Mesothelial cell of epicardium (in vitro differentiated cells): ENCODE measurements around the gene KCNJ2. TPM values are rescaled to one million over a fixed set of nuclear protein-coding genes. Genes with fewer than 3 reads are reported as not detected.

ENCODE experiments used
- DNase-seq, 2 experiments: peaks; one replicate each; pipeline ENCODE4 v3.0.0; 2021; ENCODE audit warnings: low spot score in 2 of 2; ENCODE audit not compliant: unreplicated experiment in 2 of 2
- H3K27ac Mint-ChIP-seq: 2 replicates; pipeline ENCODE4 v1.8.0; 2021; ENCODE audit warnings: mixed read lengths
- H3K27me3 Mint-ChIP-seq: 2 replicates; pipeline ENCODE4 v1.8.0; 2021; ENCODE audit warnings: low read depth, mixed read lengths
- H3K36me3 Mint-ChIP-seq: 2 replicates; pipeline ENCODE4 v1.8.0; 2021; ENCODE audit warnings: mixed read lengths
- H3K4me1 Mint-ChIP-seq: 2 replicates; pipeline ENCODE4 v1.8.0; 2021; ENCODE audit warnings: mixed read lengths
- H3K4me3 Mint-ChIP-seq: 2 replicates; pipeline ENCODE4 v1.8.0; 2021; ENCODE audit warnings: mild to moderate bottlenecking, moderate library complexity, mixed read lengths
- H3K9me3 Mint-ChIP-seq: 2 replicates; pipeline ENCODE4 v1.8.0; 2021; ENCODE audit warnings: mixed read lengths
- CTCF ChIP-seq: fragments of 200-600 bp; sonication (generic); IDR thresholded peaks from one replicate; pipeline ENCODE4 v1.5.0; 2021; ENCODE audit warnings: antibody characterized with exemption; ENCODE audit not compliant: unreplicated experiment
- total RNA-seq: library from RNA; stranded (reverse); gene quantifications from 3 replicates; pipeline ENCODE4 v1.2.1, GENCODE V29; 2021

Gene KCNJ2
- total RNA-seq, 1 donor from 2014 or later, result 28.4 TPM

GRCh38 chr17:70158180-70158579, 11.2 kb upstream of the KCNJ2 start:
- H3K27me3 Mint-ChIP-seq, result no peaks in the 10 kb centered on the region
- peaks cover 37% of the 10 kb centered on the region for H3K4me1 Mint-ChIP-seq
- peaks cover 3% of the 10 kb centered on the region for H3K9me3 Mint-ChIP-seq
- no peak for DNase-seq
- peak overlapping the region; percentile 47 for H3K27ac Mint-ChIP-seq
- H3K36me3 Mint-ChIP-seq, result no peaks in the 10 kb centered on the region
- no peak for TF ChIP-seq CTCF
- no peak overlapping the region for H3K4me3 Mint-ChIP-seq

- Mint-ChIP-seq H3K27ac (peak overlapping the region; percentile 47), H3K9me3 (peaks cover 3% of the 10 kb centered on the region), H3K4me1 (peaks cover 36% of the 10 kb centered on the region), H3K4me3 (no peak overlapping the region), H3K36me3 (no peaks in the 10 kb centered on the region), H3K27me3 (no peaks in the 10 kb centered on the region)
- TF ChIP-seq CTCF, result no peak
- no peak for DNase-seq
Observed at GRCh38 chr17:70158591-70158990, 10.7 kb upstream of the KCNJ2 start.

DNA sequence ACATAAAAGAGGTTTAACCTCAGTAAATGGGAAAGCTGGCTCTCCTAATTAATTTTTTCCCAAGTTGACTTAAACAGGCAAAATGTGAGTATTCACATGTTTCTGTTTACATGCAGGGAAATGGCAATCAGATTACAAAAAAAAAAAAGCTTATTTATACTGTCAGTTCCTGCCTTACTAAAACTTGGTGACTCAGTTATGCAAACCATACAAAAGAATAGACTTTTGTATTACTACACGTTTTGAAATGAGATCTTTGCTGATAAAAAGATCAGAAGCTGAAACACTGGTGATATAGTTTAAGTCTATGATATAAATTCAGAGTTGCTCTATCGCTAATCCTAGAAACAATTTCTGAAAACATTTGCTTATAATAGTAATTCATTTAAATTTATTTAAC, 9.4 kb upstream of the KCNJ2 start:
- Mint-ChIP-seq H3K36me3 (no peaks in the 10 kb centered on the region), H3K27me3 (no peaks in the 10 kb centered on the region), H3K27ac (no peak overlapping the region), H3K4me1 (peaks cover 40% of the 10 kb centered on the region), H3K4me3 (no peak overlapping the region), H3K9me3 (peaks cover 3% of the 10 kb centered on the region)
- DNase-seq, result no peak
- no peak for TF ChIP-seq CTCF

DNA sequence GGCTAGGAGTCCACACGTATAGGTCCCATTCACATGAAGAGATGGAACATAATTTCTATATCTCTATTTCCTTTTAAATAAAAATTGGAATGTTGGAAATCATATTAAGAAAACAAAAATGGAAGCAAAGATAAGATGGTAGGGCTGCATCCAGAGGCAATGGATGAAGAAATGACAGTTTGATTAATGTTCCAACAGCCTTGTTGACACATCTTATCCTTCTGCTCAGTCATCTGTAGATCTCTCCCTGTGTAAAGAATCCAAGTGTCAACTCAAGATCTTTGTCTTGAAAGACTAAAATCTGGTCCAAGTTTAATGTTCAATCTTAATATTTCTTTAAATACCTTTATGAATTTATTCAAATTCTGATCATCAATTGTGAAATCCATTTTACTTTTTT, 7.8 kb upstream of the KCNJ2 start:
- TF ChIP-seq CTCF, result no peak
- no peak for DNase-seq
- Mint-ChIP-seq H3K27ac (no peak overlapping the region), H3K4me3 (no peak overlapping the region), H3K36me3 (no peaks in the 10 kb centered on the region), H3K9me3 (no peaks in the 10 kb centered on the region), H3K4me1 (peaks cover 48% of the 10 kb centered on the region), H3K27me3 (no peaks in the 10 kb centered on the region)

DNA sequence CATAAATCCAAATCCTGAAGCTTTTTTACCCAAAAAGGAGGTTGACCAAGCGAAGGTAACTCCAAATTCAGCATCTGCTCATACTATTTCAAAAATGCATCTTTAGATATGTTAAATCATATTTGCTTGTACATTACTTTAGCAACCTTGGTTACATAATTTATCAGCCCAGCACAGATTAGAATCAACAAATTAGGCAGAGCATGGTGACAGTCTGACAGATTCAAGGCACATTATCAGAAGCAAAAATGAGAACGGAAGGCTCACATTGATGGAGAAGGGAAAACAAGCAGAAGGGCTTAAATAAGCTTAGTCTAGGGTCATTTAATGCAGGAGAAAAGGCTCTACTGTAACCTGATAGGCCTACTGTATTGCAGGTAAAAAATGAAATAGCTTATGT, 3.9 kb upstream of the KCNJ2 start:
- no peak overlapping the region for H3K4me3 Mint-ChIP-seq
- no peaks in the 10 kb centered on the region for H3K9me3 Mint-ChIP-seq
- DNase-seq, result no peak
- no peaks in the 10 kb centered on the region for H3K36me3 Mint-ChIP-seq
- no peak overlapping the region for H3K27ac Mint-ChIP-seq
- TF ChIP-seq CTCF, result no peak
- no peaks in the 10 kb centered on the region for H3K27me3 Mint-ChIP-seq
- peaks cover 37% of the 10 kb centered on the region for H3K4me1 Mint-ChIP-seq

- Mint-ChIP-seq H3K27me3 (no peaks in the 10 kb centered on the region), H3K27ac (peak overlapping the region; percentile 57), H3K36me3 (no peaks in the 10 kb centered on the region), H3K4me3 (no peak overlapping the region), H3K4me1 (peaks cover 39% of the 10 kb centered on the region), H3K9me3 (no peaks in the 10 kb centered on the region)
- no peak for DNase-seq
- TF ChIP-seq CTCF, result no peak
Observed at GRCh38 chr17:70166615-70167014, 2.7 kb upstream of the KCNJ2 start.
